Calu3 (cell line): ENCODE results near the gene C15orf62. TPM values are rescaled to one million over a fixed set of nuclear protein-coding genes. Genes with fewer than 3 reads are reported as not detected.
A peak's percentile ranks its signal among the peaks of the same experiment; 100 is the strongest.

Source experiments
- BruUV-seq: library from RNA; stranded (reverse); fragments of 400-500 nt; replicated peaks from 2 replicates; lab custom pipeline; 2021; lab: Mats Ljungman, UMichigan
- CTCF ChIA-PET: fragments of 300-600 bp; sonication (Branson Sonifier 250); formaldehyde crosslinking; loops from one replicate; lab custom pipeline; 2022; ENCODE audit warnings: antibody characterized with exemption; lab: Charles Lee
- DNase-seq: peaks from one replicate; pipeline ENCODE4 v3.0.0; 2022
- H3K27ac Mint-ChIP-seq: one replicate; pipeline ENCODE4 v1.8.0; 2022; ENCODE audit warnings: mixed read lengths; ENCODE audit not compliant: unreplicated experiment
- H3K27me3 Mint-ChIP-seq: one replicate; pipeline ENCODE4 v1.8.0; 2022; ENCODE audit warnings: mixed read lengths; ENCODE audit not compliant: unreplicated experiment
- H3K36me3 Mint-ChIP-seq: one replicate; pipeline ENCODE4 v1.8.0; 2022; ENCODE audit warnings: mild to moderate bottlenecking, moderate library complexity, mixed read lengths; ENCODE audit not compliant: insufficient read depth, unreplicated experiment
- H3K4me1 Mint-ChIP-seq: one replicate; pipeline ENCODE4 v1.8.0; 2022; ENCODE audit warnings: mild to moderate bottlenecking, low read depth, mixed read lengths; ENCODE audit not compliant: unreplicated experiment
- H3K4me3 Mint-ChIP-seq: one replicate; pipeline ENCODE4 v1.8.0; 2022; ENCODE audit warnings: mild to moderate bottlenecking, low read depth, moderate library complexity, mixed read lengths; ENCODE audit not compliant: unreplicated experiment
- H3K9me3 Mint-ChIP-seq: one replicate; pipeline ENCODE4 v1.8.0; 2022; ENCODE audit warnings: low read depth, mixed read lengths; ENCODE audit not compliant: unreplicated experiment
- CTCF ChIP-seq: fragments of 200-600 bp; IDR thresholded peaks from one replicate; pipeline ENCODE4 v1.8.0; 2022; ENCODE audit warnings: antibody characterized with exemption; ENCODE audit not compliant: unreplicated experiment
- intact Hi-C: fragments of 100-400 bp; cut with micrococcal nuclease; formaldehyde crosslinking; loops from one replicate; pipeline ENCODE4 v1.10.0; 2022; ENCODE audit not compliant: unreplicated experiment
- total RNA-seq: library from RNA; stranded (reverse); gene quantifications from 2 replicates; pipeline ENCODE4 v1.2.3, GENCODE V29; 2022

C15orf62 gene
- total RNA-seq, 1 experiment from 2014 or later: 0.64 TPM

GRCh38 chr15:40766906-40767837 is 2.6 kb upstream of the C15orf62 start:
- CTCF ChIA-PET: interaction anchor here (0.6 kb wide), 1 partner anchor 780 kb away, joined by 3 read pairs; no protein-coding TSS in a partner anchor
- Mint-ChIP-seq H3K27me3 (no peaks in the 10 kb centered on the region), H3K9me3 (no peaks in the 10 kb centered on the region), H3K4me1 (peaks cover 22% of the 10 kb centered on the region), H3K36me3 (peaks cover 29% of the 10 kb centered on the region), H3K4me3 (no peak overlapping the region), H3K27ac (no peak overlapping the region)
- no peak for TF ChIP-seq CTCF
- BruUV-seq: no TSS peak
- DNase-seq: no peak
- intact Hi-C loops: no loop called here

GRCh38 chr15:40767838-40768500 is 1.8 kb upstream of the C15orf62 start:
- no peak overlapping the region for H3K27ac Mint-ChIP-seq
- H3K9me3 Mint-ChIP-seq: no peaks in the 10 kb centered on the region
- no peak for TF ChIP-seq CTCF
- CTCF ChIA-PET: interaction anchor here (2.0 to 2.1 kb wide), 2 partner anchors 15 to 124 kb away, joined by 8 read pairs; no protein-coding TSS in a partner anchor
- BruUV-seq: no TSS peak
- H3K36me3 Mint-ChIP-seq: peaks cover 29% of the 10 kb centered on the region
- H3K4me1 Mint-ChIP-seq: peaks cover 22% of the 10 kb centered on the region
- H3K4me3 Mint-ChIP-seq: no peak overlapping the region
- H3K27me3 Mint-ChIP-seq: no peaks in the 10 kb centered on the region
- intact Hi-C loops: loop anchor here (2.0 kb wide), 1 partner anchor 19 kb away; no protein-coding TSS in a partner anchor
- no peak for DNase-seq

- BruUV-seq: no TSS peak
- no peak for DNase-seq
- Mint-ChIP-seq H3K27me3 (no peaks in the 10 kb centered on the region), H3K36me3 (peaks cover 24% of the 10 kb centered on the region), H3K4me3 (peak overlapping the region; percentile 59), H3K4me1 (peaks cover 22% of the 10 kb centered on the region), H3K9me3 (no peaks in the 10 kb centered on the region), H3K27ac (peak overlapping the region; percentile 90)
- no peak for TF ChIP-seq CTCF
- CTCF ChIA-PET: interaction anchor here (0.7 to 2.1 kb wide), 4 partner anchors 14 to 125 kb away, joined by 4 to 8 read pairs (median 6); no protein-coding TSS in a partner anchor
- intact Hi-C loops: loop anchor here (2.0 kb wide), 1 partner anchor 18 kb away; no protein-coding TSS in a partner anchor
These were observed 1.1 kb upstream of the C15orf62 start for GRCh38 chr15:40768521-40769273.

- peaks cover 22% of the 10 kb centered on the region for H3K4me1 Mint-ChIP-seq
- H3K9me3 Mint-ChIP-seq: no peaks in the 10 kb centered on the region
- H3K27me3 Mint-ChIP-seq: no peaks in the 10 kb centered on the region
- no peak for TF ChIP-seq CTCF
- peak overlapping the region; percentile 90 for H3K27ac Mint-ChIP-seq
- TSS peak; percentile 26 for BruUV-seq
- H3K4me3 Mint-ChIP-seq: peak overlapping the region; percentile 59
- peaks cover 25% of the 10 kb centered on the region for H3K36me3 Mint-ChIP-seq
- CTCF ChIA-PET: interaction anchor here (0.6 to 2.1 kb wide), 3 partner anchors 12 to 122 kb away, joined by 3 to 8 read pairs (median 8); no protein-coding TSS in a partner anchor
- intact Hi-C loops: no loop called here
- no peak for DNase-seq
These were observed 454 bp downstream of the C15orf62 start for GRCh38 chr15:40770147-40770721.
